NCI-H1105 treated with DMSO at 0.1 percent for 48 hours (cell line): ENCODE results near the gene CPNE1.
"Not testable (repeated sequence)": the region's sequence is repeated elsewhere in the genome, so short reads cannot be mapped to it uniquely, and the experiment has no call there.

ENCODE experiments used
- DNase-seq: peaks from one replicate; lab custom pipeline; 2025; lab: John Stamatoyannopoulos, UW

CPNE1 gene

DNA sequence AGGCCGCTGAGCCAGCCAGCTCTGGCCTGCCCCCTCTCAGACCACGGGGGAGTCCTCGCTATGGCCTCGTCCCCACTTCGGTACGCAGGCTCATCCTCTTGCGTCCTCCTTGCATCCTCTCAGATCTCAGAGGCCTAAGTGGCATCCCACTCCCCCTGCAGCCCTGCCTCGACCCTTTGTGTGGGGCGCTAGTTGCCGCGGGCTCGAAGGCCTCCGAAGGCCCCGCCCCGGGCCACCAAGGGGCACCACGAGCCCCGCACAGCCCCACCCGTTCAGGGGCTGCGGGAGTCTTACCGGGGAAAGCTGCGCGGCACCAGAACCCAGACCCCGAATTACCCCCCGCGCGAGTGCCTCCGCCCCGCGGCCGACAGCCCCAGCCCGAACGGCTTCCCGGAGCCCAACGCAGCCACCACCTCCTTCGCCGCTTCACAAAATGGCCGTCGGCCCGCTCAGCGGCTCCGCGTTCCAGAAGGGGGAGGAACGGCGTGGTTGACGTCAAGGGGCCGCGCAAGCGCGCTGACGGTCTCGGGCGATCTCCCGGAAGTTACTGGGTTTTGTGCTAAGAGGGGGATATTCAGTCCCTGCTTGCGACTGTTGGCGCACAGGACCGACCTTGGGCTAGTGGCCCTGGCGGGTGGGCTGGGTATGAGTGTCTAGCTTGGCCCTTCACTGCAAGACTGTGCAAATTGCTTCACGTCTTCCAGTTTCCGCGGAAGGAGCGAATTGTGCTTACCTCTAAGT lies at the start of gene CPNE1, which contains the start of gene RBM12:
Gene CPNE1 (minus strand): TSS at position 435 of the 741 bp plus-strand sequence. CDS start 31,977 bp downstream, outside the sequence.
Gene RBM12 (minus strand): TSS at position 435 of the 741 bp plus-strand sequence. CDS start 9,578 bp downstream, outside the sequence.
- peak; percentile 93 for DNase-seq

- no peak for DNase-seq
These were observed 49.4 kb upstream of the CPNE1 start for GRCh38 chr20:35714127-35714526.

DNA sequence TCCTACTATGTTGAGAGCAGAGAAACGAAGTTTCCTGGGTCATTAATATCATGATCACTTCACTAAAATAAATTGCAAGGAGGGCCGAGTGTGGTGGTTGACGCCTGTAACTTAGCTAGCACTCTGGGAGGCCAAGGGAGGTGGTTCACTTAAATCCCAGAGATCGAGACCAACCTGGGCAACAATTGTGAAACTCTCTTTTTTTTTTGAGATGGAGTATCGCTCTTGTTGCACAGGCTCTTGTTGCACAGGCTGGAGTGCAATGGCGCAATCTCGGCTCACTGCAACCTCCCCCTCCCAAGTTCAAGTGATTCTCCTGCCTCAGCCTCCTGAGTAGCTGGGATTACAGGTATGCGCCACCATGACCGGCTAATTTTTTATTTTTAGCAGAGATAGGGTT lies 48.4 kb upstream of the CPNE1 start:
- not testable (repeated sequence) for DNase-seq

DNA sequence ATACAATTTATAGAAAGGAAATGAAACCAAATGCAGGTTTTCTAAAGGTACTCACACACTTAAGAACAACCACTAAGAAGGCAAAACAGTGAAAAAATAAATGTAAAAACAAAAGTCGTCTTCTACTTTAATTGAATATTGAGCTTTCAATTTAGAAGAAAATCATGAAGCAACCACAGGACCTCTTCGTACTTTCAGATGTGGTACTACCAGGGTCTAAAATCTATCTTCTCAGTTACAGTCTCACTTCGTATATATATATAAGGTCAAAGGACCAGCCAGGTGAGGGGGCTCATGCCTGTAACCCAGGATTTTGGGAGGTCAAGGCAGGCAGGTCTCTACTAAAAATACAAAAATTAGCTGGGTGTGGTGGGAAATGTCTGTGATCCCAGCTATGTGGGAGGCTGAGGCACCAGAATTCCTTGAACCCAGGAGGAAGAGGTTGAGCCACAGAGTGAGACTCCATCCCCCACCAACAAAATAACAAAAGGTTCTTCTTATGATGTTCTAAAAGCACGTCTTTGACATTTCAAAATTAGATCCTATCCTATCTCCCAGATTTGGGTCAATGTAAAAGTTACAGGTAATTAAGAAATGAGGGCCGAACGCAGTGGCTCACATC lies 47.0 kb upstream of the CPNE1 start:
- no peak for DNase-seq

DNA sequence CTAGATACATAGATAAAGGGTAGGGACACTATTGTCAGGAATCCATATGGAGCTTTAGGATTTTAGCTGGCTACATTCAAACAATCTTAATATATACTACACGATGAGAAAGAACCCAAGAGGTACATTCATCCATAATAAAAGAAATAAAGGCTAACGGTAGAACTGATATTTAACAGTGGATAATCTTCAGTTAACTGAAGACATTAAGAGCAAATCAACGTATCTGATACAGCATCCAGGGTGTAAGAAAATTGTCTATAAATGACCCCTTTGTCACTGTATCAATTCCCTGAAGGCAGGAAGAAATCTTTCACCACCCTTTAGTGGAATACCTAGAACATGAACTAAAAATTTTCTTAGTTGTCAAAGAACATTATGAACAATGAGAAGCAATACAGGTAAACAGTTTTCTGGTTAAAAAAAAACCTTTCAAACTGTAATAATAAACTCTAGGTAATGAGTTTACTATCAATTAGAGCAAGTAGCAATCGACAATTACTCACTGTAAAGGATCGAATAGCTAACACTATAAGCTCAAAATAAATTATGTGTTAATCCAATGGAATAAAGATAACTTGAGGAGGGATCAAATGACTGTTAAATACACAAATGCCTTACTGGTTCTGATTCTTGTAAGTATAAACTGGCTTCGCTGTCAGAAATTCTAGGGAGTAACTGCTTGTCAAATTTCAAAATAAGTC lies 46.3 kb upstream of the CPNE1 start:
- DNase-seq, result no peak

- no peak for DNase-seq
These were observed 45.3 kb upstream of the CPNE1 start for GRCh38 chr20:35710039-35710438.

DNA sequence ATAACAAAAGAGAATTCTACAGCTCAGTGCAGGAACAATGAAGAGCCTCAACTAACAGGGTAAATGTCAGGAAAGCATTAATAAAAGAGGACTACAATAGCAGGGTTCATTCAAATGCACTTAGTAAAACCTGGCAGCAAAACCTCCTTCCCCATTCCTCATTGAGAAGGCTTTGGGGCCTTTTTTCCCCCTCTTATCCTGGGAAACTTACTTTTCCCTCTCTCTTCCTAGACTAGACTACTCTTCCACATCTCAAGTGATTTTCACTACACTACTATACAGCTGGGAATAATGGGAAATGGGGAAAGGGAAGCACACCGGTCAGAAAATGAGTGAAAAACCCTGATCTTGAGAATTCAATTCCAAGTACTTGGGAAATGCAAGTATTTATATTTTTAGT lies 44.6 kb upstream of the CPNE1 start:
- no peak for DNase-seq

DNA sequence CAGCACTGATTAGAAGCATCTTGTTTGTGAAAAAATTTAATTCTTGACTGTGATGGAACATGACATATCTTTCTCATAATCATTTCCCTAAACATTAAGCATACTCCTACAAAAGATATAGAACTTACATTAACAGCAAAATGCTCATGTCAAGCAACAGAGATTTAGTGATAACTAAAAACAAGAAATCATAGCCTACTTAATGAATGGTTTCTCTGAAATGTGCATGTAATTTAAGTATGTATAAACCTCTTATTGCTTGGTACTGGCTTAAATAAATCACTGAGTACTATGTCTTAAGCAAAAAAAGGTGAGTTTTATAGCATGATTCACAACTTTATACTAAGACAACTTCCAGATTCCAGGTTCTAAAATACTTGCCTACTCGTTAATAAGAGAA lies 43.8 kb upstream of the CPNE1 start:
- DNase-seq, result no peak

DNA sequence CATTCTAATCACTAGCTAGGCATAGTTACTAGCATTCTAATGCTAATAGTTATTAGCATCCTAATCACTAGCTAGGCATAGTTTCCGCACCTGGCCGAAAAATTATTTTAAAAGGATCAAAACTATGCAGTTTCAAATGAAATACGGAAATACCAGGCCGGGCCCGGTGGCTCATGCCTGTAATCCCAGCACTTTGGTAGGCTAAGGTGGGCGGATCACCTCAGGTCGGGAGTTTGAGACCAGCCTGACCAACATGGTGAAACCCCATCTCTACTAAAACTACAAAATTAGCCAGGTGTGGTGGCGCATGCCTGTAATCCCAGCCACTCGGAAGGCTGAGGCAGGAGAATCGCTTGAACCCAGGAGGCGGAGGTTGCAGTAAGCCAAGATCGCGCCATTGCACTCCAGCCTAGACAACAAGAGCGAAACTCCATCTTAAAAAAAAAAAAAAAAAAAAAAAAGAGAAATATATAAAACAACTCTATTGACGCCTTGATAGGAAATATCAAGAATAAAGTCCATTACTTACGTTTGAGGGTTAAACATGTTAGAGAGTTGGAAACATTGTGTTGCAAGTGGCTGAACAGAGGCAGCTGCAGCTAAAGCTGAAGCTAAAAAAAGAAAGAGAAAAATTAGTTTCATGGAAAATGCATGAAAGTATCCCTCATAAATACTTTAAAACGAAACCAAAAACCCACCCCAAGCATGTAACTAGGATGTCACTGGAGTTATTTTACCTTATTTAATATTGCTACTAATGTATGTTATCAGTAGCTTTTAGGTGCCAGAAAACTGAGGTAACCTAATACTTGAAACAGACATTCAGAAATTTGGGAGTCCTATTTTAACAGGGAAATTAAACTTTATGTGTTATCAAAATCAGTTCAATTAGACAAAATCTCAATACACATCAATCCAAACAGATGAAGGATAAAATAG lies 42.2 kb upstream of the CPNE1 start:
- not testable (repeated sequence) for DNase-seq

- not testable (repeated sequence) for DNase-seq
These were observed 41.2 kb upstream of the CPNE1 start for GRCh38 chr20:35705894-35706293.

GRCh38 chr20:35704514-35705261 lies 40.0 kb upstream of the CPNE1 start:
- DNase-seq, result no peak

GRCh38 chr20:35702824-35703695 lies 38.4 kb upstream of the CPNE1 start:
- no peak for DNase-seq

- no peak for DNase-seq
These were observed 37.5 kb upstream of the CPNE1 start for GRCh38 chr20:35702051-35702823.

DNA sequence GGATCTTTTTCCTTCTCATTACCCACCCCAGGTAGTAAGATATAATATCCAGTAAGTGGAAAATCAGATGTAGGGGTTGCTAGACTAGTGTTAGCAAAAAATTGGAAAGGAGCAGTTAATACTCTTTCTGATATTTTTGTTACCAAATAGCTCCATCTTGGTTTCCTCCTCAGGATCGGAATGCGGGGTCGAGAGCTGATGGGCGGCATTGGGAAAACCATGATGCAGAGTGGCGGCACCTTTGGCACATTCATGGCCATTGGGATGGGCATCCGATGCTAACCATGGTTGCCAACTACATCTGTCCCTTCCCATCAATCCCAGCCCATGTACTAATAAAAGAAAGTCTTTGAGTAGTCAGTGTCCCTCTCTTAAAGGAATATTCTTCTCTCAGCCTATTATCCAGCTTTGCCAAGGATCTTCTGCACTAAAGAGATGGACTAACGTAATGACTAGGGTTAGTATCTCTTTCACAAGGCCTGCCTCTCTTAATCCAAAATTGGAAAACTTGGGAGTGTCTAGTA lies 36.0 kb upstream of the CPNE1 start:
- DNase-seq, result no peak

GRCh38 chr20:35699957-35700624 lies 35.4 kb upstream of the CPNE1 start:
- no peak for DNase-seq

DNA sequence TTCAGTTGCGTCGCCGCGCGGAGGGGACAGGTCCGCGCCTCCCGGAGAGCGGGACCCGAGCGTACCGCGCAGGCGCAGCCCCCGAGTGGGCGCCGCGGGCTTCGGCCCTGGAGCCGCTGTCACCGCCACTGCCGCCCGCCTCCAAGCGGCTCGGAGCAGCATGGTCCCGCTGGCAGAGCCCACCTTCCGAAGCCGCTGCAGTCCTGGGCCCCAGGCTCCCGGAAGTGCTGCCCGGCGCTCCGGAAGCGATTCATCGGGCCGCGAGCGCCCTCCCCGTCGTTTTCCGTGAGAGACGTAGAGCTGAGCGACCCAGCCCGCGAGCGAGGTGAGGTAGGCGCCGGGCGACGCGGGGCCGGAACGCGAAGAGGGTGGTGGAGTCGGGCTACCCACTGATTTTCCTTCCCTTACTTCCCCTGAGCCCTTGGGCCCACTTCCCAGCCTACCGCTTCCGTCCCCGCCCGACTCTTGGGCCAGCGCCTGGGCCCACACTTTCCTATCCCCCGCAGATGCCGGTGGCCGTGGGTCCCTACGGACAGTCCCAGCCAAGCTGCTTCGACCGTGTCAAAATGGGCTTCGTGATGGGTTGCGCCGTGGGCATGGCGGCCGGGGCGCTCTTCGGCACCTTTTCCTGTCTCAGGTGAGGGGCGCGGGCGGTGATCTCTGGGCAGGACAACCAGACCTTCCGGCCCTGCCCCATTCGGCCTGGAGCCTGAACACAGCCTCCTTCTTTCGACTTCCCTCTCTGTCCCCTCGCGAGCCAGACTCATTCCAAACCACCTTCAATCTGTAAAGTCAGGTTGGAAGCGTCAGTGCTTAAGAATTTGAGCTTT lies 34.6 kb upstream of the CPNE1 start, which contains the start of the genes NFS1 and ROMO1:
Gene NFS1 (minus strand): TSS at position 226 of the 830 bp plus-strand sequence. CDS start 64 bp downstream, at position 162.
Gene ROMO1 (plus strand): TSS at position 279 of the 830 bp plus-strand sequence. CDS start 228 bp downstream, at position 507.
- peak; percentile 85 for DNase-seq
